Esophagus squamous epithelium (tissue), 4 donors: ENCODE measurements around the gene USH2A.

Source experiments
- POLR2A ChIP-seq, 4 donors: fragments of 450-650 bp; IDR thresholded peaks; one replicate each; pipeline ENCODE4 v1.6.1; 2017; ENCODE audit warnings: antibody characterized with exemption in 4 of 4, mild to moderate bottlenecking in 4 of 4, moderate library complexity in 3 of 4
- TF ChIP-seq, protein P1 (sequence below), 6 experiments: fragments of 450-650 bp in 4 of 6; fragments of 200-600 bp in 2 of 6; sonication (generic) in 2 of 6; IDR thresholded peaks; one replicate each; pipeline ENCODE4 v1.5.1; 2016 to 2019; ENCODE audit warnings: antibody characterized with exemption in 6 of 6, mild to moderate bottlenecking in 4 of 6, moderate library complexity in 4 of 6

DNA sequence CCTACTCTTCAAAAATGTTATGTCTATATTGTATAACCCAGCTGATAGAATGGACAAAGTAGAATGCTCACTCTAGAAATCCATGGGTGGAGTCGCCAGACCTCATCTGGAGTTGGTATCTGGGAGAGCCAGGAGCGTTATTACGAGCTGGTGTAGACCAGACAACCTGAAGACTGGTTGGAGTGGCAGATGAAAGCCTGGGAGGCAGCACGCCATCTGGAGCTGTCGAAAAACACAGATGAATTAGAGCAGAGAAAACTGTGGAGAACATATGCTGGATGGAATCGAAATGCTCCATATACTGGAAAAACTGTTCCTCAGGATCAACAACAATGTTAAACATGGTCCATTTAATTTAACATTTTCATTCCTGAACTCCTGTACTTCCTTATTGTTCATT lies 522.6 kb downstream of the USH2A start:
- TF ChIP-seq, protein P1, sequence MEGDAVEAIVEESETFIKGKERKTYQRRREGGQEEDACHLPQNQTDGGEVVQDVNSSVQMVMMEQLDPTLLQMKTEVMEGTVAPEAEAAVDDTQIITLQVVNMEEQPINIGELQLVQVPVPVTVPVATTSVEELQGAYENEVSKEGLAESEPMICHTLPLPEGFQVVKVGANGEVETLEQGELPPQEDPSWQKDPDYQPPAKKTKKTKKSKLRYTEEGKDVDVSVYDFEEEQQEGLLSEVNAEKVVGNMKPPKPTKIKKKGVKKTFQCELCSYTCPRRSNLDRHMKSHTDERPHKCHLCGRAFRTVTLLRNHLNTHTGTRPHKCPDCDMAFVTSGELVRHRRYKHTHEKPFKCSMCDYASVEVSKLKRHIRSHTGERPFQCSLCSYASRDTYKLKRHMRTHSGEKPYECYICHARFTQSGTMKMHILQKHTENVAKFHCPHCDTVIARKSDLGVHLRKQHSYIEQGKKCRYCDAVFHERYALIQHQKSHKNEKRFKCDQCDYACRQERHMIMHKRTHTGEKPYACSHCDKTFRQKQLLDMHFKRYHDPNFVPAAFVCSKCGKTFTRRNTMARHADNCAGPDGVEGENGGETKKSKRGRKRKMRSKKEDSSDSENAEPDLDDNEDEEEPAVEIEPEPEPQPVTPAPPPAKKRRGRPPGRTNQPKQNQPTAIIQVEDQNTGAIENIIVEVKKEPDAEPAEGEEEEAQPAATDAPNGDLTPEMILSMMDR (IDR thresholded peaks at IDR 0.05), result no peak
- TF ChIP-seq POLR2A (IDR thresholded peaks at IDR 0.05), result no peak
